Renal cortical epithelial cell (primary cell): Measurements from ENCODE around the gene ABCA8. TPM values are rescaled to one million over a fixed set of nuclear protein-coding genes. Genes with fewer than 3 reads are reported as not detected.
A peak's percentile ranks its signal among the peaks of the same experiment; 100 is the strongest.
"Not testable (repeated sequence)": the region's sequence is repeated elsewhere in the genome, so short reads cannot be mapped to it uniquely, and the experiment has no call there.

ENCODE experiments used
- DNase-seq: peaks from one replicate; pipeline ENCODE4 v3.0.0-alpha.2; 2011; ENCODE audit warnings: low read depth
- total RNA-seq: library from RNA; depleted of rRNA; stranded (reverse); fragments of >200 nt; gene quantifications from 2 replicates; pipeline ENCODE4 v1.2.3, GENCODE V29; 2014

The ABCA8 gene
- total RNA-seq, 1 donor from 2014 or later: not detected

- DNase-seq: no peak
Measured at GRCh38 chr17:68824707-68825106, 130.5 kb downstream of the ABCA8 start.

GRCh38 chr17:68824185-68824584, 131.0 kb downstream of the ABCA8 start:
- not testable (repeated sequence) for DNase-seq

GRCh38 chr17:68822719-68823289, 132.4 kb downstream of the ABCA8 start:
- DNase-seq: no peak

- peak; percentile 94 for DNase-seq
Measured at GRCh38 chr17:68821860-68822696, 133.1 kb downstream of the ABCA8 start.

GRCh38 chr17:68820825-68821481, 134.2 kb downstream of the ABCA8 start:
- no peak for DNase-seq

GRCh38 chr17:68820476-68820824, 134.7 kb downstream of the ABCA8 start:
- no peak for DNase-seq

GRCh38 chr17:68819465-68819864, 135.7 kb downstream of the ABCA8 start:
- DNase-seq: no peak

Other genes with a start within 250 kb of the ABCA8 start
- gene ABCA9, start 105.5 kb upstream of the ABCA8 start, total RNA-seq: 0.20 TPM in 1 of 2 replicates, not detected in the other
- 0.50 TPM in 1 of 2 replicates, not detected in the other for gene ABCA6, start 186.5 kb upstream of the ABCA8 start, total RNA-seq